ENCODE results near the gene IGF2R. TPM values are rescaled to one million over a fixed set of nuclear protein-coding genes. Genes with fewer than 3 reads are reported as not detected.

IGF2R gene
- total RNA-seq, 2 donors from 2014 or later: 60.3 to 91.3 TPM

GRCh38 chr6:159995405-159995804, 26.5 kb downstream of the IGF2R start:
- H3K4me3 ChIP-seq: no peak overlapping the region
- 100% methylated on average over 2 of the region's 2 CpGs for WGBS
- intact Hi-C loops (cut with DNase I): no loop called here
- no peak for DNase-seq (ENCODE audit: low spot score)
- H3K27me3 ChIP-seq (replicated peaks; ENCODE audit: insufficient read depth): no peaks in the 10 kb centered on the region
- no peaks in the 10 kb centered on the region for H3K9me3 ChIP-seq
- no peaks in the 10 kb centered on the region for H3K4me1 ChIP-seq (replicated peaks)
- no peaks in the 10 kb centered on the region for H3K36me3 ChIP-seq
- no peak overlapping the region for H3K27ac ChIP-seq
- no peak for TF ChIP-seq POLR2AphosphoS5 (IDR thresholded peaks at IDR 0.05)
- no peak for TF ChIP-seq CTCF (IDR thresholded peaks at IDR 0.05)
- TF ChIP-seq POLR2A (IDR thresholded peaks at IDR 0.05): no peak

GRCh38 chr6:159996087-159996622, 27.3 kb downstream of the IGF2R start:
- Histone ChIP-seq H3K36me3 (no peaks in the 10 kb centered on the region), H3K9me3 (no peaks in the 10 kb centered on the region), H3K4me3 (no peak overlapping the region), H3K4me1 (replicated peaks) (no peaks in the 10 kb centered on the region), H3K27me3 (replicated peaks; ENCODE audit: insufficient read depth) (no peaks in the 10 kb centered on the region), H3K27ac (no peak overlapping the region)
- intact Hi-C loops (cut with DNase I): no loop called here
- TF ChIP-seq POLR2AphosphoS5 (IDR thresholded peaks at IDR 0.05): no peak
- no peak for TF ChIP-seq CTCF (IDR thresholded peaks at IDR 0.05)
- no peak for TF ChIP-seq POLR2A (IDR thresholded peaks at IDR 0.05)
- no peak for DNase-seq (ENCODE audit: low spot score)
- WGBS: 59% methylated on average over 5 of the region's 5 CpGs

- Histone ChIP-seq H3K36me3 (no peaks in the 10 kb centered on the region), H3K9me3 (no peaks in the 10 kb centered on the region), H3K4me1 (replicated peaks) (no peaks in the 10 kb centered on the region), H3K27ac (no peak overlapping the region), H3K4me3 (no peak overlapping the region), H3K27me3 (replicated peaks; ENCODE audit: insufficient read depth) (no peaks in the 10 kb centered on the region)
- DNase-seq (ENCODE audit: low spot score): no peak
- intact Hi-C loops (cut with DNase I): no loop called here
- 84% methylated on average over 12 of the region's 12 CpGs for WGBS
- no peak for TF ChIP-seq POLR2A (IDR thresholded peaks at IDR 0.05)
- TF ChIP-seq CTCF (IDR thresholded peaks at IDR 0.05): no peak
- no peak for TF ChIP-seq POLR2AphosphoS5 (IDR thresholded peaks at IDR 0.05)
Measured at GRCh38 chr6:159996626-159997497, 28.0 kb downstream of the IGF2R start.

GRCh38 chr6:159997498-159998101, 28.7 kb downstream of the IGF2R start:
- no peak for DNase-seq (ENCODE audit: low spot score)
- Histone ChIP-seq H3K4me3 (no peak overlapping the region), H3K36me3 (no peaks in the 10 kb centered on the region), H3K27me3 (replicated peaks; ENCODE audit: insufficient read depth) (no peaks in the 10 kb centered on the region), H3K9me3 (no peaks in the 10 kb centered on the region), H3K27ac (no peak overlapping the region), H3K4me1 (replicated peaks) (no peaks in the 10 kb centered on the region)
- TF ChIP-seq POLR2AphosphoS5 (IDR thresholded peaks at IDR 0.05) (no peak), CTCF (IDR thresholded peaks at IDR 0.05) (no peak), POLR2A (IDR thresholded peaks at IDR 0.05) (no peak)
- 91% methylated on average over 11 of the region's 11 CpGs for WGBS
- intact Hi-C loops (cut with DNase I): no loop called here
